Inflammatory macrophage treated with lipopolysaccharide for 1 hour (primary cell): ENCODE measurements around the gene GNB1L.

ENCODE experiments used
- DNase-seq, 2 donors: peaks; one replicate each; pipeline ENCODE4 v3.0.0-alpha.2; 2020 to 2022

GNB1L gene

GRCh38 chr22:19821523-19822300 is 33.0 kb downstream of the GNB1L start:
- no peak for DNase-seq

- no peak for DNase-seq
These were observed 33.7 kb downstream of the GNB1L start for GRCh38 chr22:19820880-19821522.

- no peak for DNase-seq
These were observed 34.5 kb downstream of the GNB1L start for GRCh38 chr22:19819911-19820879.

- DNase-seq = no peak
These were observed 35.3 kb downstream of the GNB1L start for GRCh38 chr22:19819208-19819910.

- DNase-seq = no peak
These were observed 36.1 kb downstream of the GNB1L start for GRCh38 chr22:19818324-19819207.

DNA sequence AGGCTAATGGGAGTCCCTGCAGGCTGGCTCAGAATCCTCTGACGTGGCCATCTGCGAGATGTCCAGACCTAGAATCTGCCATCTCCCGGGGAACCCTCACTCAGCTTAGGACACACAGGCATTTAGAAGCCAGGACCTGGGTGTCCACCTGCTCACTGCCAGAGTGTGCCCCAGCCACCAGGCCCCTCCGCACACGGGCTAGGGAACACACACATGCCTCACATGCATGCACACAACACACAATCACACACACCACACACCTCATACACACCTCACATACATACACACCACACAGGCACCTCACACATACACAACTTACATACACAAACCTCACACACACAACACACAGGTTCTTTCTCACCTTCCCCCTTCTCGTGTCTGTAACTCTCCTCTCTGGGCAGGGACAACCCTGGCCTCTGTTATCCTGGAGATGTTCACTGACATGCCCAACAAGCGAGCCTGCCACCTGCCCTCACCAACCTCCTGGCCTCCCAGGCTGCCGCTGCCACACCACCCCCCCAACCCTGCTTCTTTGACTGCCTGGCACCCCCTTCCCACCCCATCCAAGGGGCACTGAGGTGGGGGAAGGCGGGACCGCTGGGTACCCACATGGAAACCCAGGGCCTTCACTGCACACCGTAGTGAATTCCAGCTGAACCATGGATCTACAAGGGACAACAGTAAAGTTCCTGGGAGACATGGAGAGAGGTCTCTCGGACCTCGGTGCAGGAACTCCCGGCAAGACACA is 38.1 kb downstream of the GNB1L start:
- DNase-seq = no peak

DNA sequence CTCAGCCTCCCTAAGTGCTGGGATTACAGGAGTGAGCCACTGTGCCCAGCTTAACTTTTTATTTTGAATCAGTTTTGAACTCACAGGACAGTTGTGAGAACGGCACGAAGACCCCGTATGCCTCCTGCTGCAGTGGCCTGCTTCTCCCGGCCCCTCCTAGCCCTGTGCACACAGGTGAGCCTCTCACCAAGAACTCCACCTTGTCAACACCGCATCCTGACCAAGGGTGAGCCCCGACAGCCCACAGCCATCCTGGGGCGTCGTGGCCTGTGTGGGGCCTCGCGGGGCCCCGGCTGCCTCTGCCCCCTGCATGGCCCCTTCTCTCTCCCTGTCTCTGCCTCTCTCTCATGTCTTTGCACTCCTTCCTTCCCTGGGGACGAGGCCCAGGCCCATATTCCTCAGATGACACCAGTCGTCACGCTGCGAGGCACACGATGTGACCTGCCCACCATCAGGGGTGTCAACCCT is 38.8 kb downstream of the GNB1L start:
- no peak for DNase-seq

DNA sequence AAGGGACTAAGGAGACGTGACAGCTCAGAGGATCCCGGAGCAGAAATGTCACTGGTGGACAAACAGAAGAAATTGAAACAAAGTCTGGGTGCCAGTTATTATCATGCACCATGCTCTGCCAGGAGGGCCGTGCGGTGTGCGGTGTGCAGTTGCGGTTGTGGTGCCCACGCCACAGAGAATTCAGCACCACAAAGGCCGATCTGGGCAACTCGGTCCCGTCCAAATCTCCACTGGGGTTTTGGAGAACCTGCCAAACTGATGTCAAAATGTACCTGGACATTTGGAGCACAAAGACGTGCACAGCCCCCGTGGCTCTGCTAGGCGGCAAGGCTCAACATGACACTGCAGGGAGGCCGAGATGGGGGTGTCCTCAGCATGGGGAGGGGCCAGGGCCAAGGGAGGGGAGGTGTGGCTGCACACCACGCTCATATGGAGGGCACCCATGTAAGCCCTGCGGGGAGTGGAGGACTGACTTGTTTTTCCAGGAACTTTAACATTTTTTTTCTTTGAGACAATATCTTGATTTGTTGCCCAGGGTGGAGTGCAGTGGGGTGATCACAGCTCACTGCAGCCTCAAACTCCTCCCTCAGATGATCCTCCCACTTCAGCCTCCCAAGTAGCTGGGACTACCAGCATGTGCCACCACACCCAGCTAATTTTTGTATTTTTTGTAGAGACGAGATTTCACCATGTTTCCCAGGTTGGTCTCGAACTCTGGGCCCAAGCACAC is 39.4 kb downstream of the GNB1L start:
- no peak for DNase-seq

- DNase-seq = no peak
These were observed 40.2 kb downstream of the GNB1L start for GRCh38 chr22:19814428-19814827.

DNA sequence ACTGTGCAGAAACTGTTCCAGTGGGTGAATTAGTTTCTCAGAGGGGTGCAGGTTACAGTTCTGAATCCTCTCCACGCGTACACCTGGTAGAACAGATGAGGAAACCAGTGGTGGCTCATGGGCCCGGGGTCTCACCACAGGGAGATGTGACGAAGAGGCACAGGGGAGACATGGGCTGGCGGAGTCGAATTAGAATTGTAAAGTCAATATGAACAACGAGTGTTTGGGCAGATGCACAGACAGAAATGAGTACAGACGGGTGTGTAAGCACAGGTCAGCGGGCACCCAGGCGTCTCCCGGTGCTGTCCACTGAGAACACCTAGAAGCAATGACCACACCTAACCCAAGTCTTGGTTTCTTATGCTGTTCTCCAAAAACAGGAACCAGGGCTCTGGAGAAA is 41.8 kb downstream of the GNB1L start:
- no peak for DNase-seq

DNA sequence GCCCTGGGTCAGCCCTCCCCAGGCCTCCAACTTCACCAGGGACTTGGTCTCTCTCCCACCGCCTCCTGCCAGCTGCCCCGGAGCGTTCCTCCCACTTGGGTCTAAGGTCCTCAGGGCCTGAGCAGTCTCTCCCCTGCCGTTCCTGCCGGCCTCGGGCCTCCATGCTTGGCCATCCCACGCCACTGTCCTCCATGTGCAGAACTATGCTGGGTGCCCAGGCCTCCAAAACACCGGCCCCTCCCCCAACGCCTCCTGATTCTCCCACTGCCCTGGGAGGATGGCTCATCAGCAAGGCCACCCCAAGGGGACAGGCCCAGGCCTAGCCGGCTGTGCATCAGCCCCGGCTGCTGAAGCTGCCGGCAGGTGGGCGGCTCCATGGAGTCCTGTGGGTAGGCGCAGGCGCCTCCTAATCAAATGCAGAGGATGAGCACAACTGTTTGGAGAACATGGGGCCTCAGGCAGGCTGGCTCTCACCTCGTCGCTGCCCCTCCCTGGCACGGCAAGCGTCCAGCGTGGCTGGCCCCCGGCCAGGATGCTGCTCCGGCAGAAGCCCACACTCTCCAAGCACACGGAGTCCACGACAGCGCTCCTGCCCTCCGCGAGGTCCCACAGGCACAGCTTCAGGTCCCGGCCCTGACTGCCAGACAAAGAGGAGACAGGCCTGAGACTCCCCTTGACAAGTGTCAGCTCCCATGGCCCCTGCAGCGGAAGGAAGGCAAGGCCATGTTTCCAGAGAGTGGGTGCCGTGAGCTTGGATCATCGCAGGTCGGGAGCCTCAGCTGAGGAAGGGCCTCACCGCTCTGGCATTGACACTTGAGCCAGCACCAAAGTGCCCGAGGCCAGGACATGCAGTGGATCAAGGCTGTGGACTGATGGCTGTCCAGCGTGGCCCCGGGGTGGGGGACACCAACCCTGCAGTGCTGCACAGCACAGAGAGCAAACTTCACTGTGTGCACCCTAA is 42.6 kb downstream of the GNB1L start:
- DNase-seq = no peak

DNA sequence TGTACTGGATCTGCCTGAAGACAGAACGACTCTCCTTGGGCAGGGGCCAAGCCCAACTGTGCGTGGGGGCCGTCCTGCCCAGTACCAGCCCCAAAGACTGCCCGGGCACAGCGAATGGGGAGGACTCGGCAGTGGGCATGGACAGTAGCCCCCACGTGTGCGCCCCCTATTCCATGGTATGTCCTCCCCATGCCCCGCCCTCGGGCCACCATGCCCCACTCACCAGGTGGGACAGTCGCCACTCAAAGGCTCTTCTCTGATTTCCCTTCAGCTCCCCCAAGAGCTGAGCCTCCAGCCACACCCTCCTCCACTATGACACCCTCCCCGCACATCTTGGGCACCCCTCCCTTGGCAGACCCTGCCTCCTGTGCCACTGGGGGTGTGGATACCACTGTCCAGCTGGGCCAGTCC is 43.5 kb downstream of the GNB1L start:
- no peak for DNase-seq

GRCh38 chr22:19810381-19811201 is 44.1 kb downstream of the GNB1L start:
- DNase-seq = no peak

DNA sequence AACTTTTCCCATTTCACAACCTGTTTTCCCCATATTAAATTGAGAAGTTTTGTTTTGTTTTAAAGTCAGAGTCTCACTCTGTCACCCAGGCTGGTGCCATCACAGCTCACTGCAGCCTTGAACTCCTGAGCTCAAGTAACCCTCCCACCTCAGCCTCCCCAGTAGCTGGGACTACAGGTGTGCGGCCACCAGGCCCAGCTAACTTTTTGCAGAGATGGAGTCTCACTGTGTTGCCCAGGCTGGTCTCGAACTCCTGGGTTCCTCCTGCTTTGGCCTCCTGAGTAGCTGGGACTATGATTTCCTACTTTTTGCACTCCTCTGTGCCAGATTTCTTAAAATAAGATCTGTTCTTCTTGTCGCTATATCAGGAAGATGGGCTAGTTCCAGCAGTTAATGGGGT is 44.9 kb downstream of the GNB1L start:
- no peak for DNase-seq

GRCh38 chr22:19808873-19809478 is 45.7 kb downstream of the GNB1L start:
- DNase-seq = no peak

- DNase-seq = no peak
These were observed 46.5 kb downstream of the GNB1L start for GRCh38 chr22:19807914-19808872.
